ENCODE measurements around the gene RAI1.

DNA sequence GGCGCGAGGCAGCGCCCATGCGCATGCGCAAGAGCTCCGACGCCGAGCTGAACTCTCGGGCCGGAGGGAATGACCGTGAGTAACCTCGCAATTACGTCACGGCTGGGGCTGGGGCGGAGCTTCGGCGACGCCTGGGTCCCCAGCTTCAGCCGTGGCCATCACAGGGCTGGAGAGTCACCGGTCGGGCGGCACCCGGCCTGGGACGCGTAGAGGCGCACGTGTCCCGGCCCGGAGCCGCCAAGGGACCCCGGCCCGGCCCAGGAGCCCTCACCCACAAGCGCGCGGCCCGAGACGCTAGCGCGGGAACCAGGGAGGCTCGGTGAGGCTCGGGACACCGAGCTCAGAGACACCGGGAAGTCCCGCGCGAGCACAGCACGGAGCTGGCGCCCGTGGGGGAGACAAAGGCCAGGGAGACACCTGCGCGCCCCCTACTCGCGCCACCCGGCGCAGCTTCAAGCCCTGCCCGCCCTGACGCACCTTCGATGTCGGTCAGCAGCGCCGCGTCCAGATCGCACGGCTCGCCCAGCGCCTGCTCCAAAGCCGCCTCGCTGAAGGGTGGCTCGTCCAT, 155.1 kb downstream of the RAI1 start:
- TF ChIP-seq POLR2A (IDR thresholded peaks at IDR 0.05) = peak; percentile 94 to 98
- TF ChIP-seq, protein P1, sequence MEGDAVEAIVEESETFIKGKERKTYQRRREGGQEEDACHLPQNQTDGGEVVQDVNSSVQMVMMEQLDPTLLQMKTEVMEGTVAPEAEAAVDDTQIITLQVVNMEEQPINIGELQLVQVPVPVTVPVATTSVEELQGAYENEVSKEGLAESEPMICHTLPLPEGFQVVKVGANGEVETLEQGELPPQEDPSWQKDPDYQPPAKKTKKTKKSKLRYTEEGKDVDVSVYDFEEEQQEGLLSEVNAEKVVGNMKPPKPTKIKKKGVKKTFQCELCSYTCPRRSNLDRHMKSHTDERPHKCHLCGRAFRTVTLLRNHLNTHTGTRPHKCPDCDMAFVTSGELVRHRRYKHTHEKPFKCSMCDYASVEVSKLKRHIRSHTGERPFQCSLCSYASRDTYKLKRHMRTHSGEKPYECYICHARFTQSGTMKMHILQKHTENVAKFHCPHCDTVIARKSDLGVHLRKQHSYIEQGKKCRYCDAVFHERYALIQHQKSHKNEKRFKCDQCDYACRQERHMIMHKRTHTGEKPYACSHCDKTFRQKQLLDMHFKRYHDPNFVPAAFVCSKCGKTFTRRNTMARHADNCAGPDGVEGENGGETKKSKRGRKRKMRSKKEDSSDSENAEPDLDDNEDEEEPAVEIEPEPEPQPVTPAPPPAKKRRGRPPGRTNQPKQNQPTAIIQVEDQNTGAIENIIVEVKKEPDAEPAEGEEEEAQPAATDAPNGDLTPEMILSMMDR (IDR thresholded peaks at IDR 0.05) = no peak
